C4-2B (cell line): ENCODE measurements around the gene MEX3A.

ENCODE experiments used
- ZFX ChIP-seq: fragments of 450-650 bp; IDR thresholded peaks from 2 replicates; pipeline ENCODE4 v1.6.1; 2017
- TF ChIP-seq, protein P1 (sequence below): fragments of 450-650 bp; conservative IDR thresholded peaks from 2 replicates; pipeline ENCODE4 v1.5.1; 2017; ENCODE audit warnings: mild to moderate bottlenecking

DNA sequence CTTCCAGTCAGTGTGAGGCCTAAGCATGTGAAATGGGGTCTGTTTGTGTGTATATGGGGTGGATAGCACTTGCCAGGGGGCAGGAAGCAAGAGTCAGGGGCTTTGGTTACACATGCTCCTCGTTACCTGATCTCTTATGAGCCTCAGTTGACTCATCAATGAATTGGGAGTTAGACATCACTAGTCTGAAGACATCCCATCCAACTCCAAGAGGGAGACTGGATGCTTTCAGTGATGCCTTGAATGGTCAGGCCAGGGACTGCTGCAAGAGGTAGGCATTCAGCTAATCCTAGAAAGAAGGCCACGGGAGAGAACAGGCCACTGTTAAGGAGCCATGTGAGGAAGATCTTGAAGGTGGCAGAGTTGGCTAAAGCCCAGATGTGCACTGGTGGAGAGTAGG, 15.0 kb downstream of the MEX3A start:
- TF ChIP-seq, protein P1, sequence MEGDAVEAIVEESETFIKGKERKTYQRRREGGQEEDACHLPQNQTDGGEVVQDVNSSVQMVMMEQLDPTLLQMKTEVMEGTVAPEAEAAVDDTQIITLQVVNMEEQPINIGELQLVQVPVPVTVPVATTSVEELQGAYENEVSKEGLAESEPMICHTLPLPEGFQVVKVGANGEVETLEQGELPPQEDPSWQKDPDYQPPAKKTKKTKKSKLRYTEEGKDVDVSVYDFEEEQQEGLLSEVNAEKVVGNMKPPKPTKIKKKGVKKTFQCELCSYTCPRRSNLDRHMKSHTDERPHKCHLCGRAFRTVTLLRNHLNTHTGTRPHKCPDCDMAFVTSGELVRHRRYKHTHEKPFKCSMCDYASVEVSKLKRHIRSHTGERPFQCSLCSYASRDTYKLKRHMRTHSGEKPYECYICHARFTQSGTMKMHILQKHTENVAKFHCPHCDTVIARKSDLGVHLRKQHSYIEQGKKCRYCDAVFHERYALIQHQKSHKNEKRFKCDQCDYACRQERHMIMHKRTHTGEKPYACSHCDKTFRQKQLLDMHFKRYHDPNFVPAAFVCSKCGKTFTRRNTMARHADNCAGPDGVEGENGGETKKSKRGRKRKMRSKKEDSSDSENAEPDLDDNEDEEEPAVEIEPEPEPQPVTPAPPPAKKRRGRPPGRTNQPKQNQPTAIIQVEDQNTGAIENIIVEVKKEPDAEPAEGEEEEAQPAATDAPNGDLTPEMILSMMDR, result no peak
- TF ChIP-seq ZFX, result no peak
